HepG2 (cell line): ENCODE results near the gene NME2. TPM values are rescaled to one million over a fixed set of nuclear protein-coding genes. Genes with fewer than 3 reads are reported as not detected.
A peak's percentile ranks its signal among the peaks of the same experiment; 100 is the strongest.

Experiments
- ADNP ChIP-seq: sonication (generic); formaldehyde crosslinking; IDR thresholded peaks from 2 replicates; pipeline ENCODE4 v1.4.0; 2020; ENCODE audit warnings: missing genetic modification reagents
- BRF2 ChIP-seq: sonication (generic); formaldehyde crosslinking; IDR thresholded peaks from 2 replicates; pipeline ENCODE4 v1.8.1; 2022; ENCODE audit warnings: mild to moderate bottlenecking, missing genetic modification reagents
- CENPX ChIP-seq: sonication (generic); formaldehyde crosslinking; IDR thresholded peaks from 2 replicates; pipeline ENCODE4 v1.9.0; 2021; ENCODE audit warnings: mild to moderate bottlenecking, missing genetic modification reagents, moderate library complexity
- HDAC2 ChIP-seq: sonication (generic); formaldehyde crosslinking; IDR thresholded peaks from 2 replicates; pipeline ENCODE4 v1.4.0; 2020; ENCODE audit warnings: missing genetic modification reagents
- KDM2A ChIP-seq: sonication (generic); formaldehyde crosslinking; IDR thresholded peaks from 2 replicates; pipeline ENCODE4 v1.4.0; 2020; ENCODE audit warnings: low read depth, missing genetic modification reagents, borderline replicate concordance
- KDM5B ChIP-seq: sonication (generic); formaldehyde crosslinking; IDR thresholded peaks from 2 replicates; pipeline ENCODE4 v1.4.0; 2020; ENCODE audit warnings: missing genetic modification reagents, mild to moderate bottlenecking, borderline replicate concordance
- PHB2 ChIP-seq: fragments of 450-650 bp; IDR thresholded peaks from 2 replicates; pipeline ENCODE4 v1.6.1; 2018; ENCODE audit not compliant: partially characterized antibody
- PHF20 ChIP-seq: sonication (generic); formaldehyde crosslinking; IDR thresholded peaks from 2 replicates; pipeline ENCODE4 v1.5.0; 2020; ENCODE audit warnings: mild to moderate bottlenecking, missing genetic modification reagents
- POLR2G ChIP-seq: fragments of 200-400 bp; formaldehyde crosslinking; IDR thresholded peaks from 2 replicates; pipeline ENCODE4 v1.6.1; 2018; ENCODE audit warnings: mild to moderate bottlenecking, low read depth, low read length, moderate library complexity
- SALL1 ChIP-seq: sonication (generic); formaldehyde crosslinking; IDR thresholded peaks from 2 replicates; pipeline ENCODE4 v1.8.0; 2022; ENCODE audit warnings: mild to moderate bottlenecking, missing genetic modification reagents
- SALL2 ChIP-seq: sonication (generic); formaldehyde crosslinking; IDR thresholded peaks from 2 replicates; pipeline ENCODE4 v1.8.1; 2023; ENCODE audit warnings: mild to moderate bottlenecking, missing genetic modification reagents, inconsistent platforms
- SNAPC5 ChIP-seq: sonication (generic); formaldehyde crosslinking; IDR thresholded peaks from 2 replicates; pipeline ENCODE4 v1.8.1; 2023; ENCODE audit warnings: mild to moderate bottlenecking, missing genetic modification reagents, borderline replicate concordance
- ZFYVE20 ChIP-seq: sonication (generic); formaldehyde crosslinking; IDR thresholded peaks from 2 replicates; pipeline ENCODE4 v1.8.0; 2023; ENCODE audit warnings: low read depth, mild to moderate bottlenecking, moderate library complexity, missing genetic modification reagents, borderline replicate concordance
- ZNF138 ChIP-seq: sonication (generic); formaldehyde crosslinking; IDR thresholded peaks from 2 replicates; pipeline ENCODE4 v1.5.0; 2020; ENCODE audit warnings: mild to moderate bottlenecking, low read depth, missing genetic modification reagents
- ZNF296 ChIP-seq: sonication (generic); formaldehyde crosslinking; conservative IDR thresholded peaks from 2 replicates; pipeline ENCODE4 v1.5.0; 2020; ENCODE audit warnings: mild to moderate bottlenecking, missing genetic modification reagents
- ZNF546 ChIP-seq: sonication (generic); formaldehyde crosslinking; conservative IDR thresholded peaks from 2 replicates; pipeline ENCODE4 v1.8.1; 2023; ENCODE audit warnings: mild to moderate bottlenecking, missing genetic modification reagents
- ZNF547 ChIP-seq: sonication (generic); formaldehyde crosslinking; IDR thresholded peaks from 2 replicates; pipeline ENCODE4 v1.5.1; 2020; ENCODE audit warnings: mild to moderate bottlenecking, missing genetic modification reagents
- ZNF841 ChIP-seq: sonication (generic); formaldehyde crosslinking; IDR thresholded peaks from 2 replicates; pipeline ENCODE4 v1.8.1; 2023; ENCODE audit warnings: missing genetic modification reagents, borderline replicate concordance
- polyA plus RNA-seq, 8 experiments: library from polyadenylated mRNA; depleted of rRNA in 3 of 8; stranded (reverse) in 7 of 8; unstranded in 1 of 8; fragments of >200 nt; fragmentation: Illumina TruSeq in 4 of 8; extraction: Trizol in 4 of 8; gene quantifications; 2 replicates each; pipeline versions ENCODE4 v1.2.1 to v1.2.3, GENCODE V29; 2011 to 2016; ENCODE audit warnings: low read depth in 4 of 8, missing spikeins in 1 of 8, mixed read lengths in 1 of 8; ENCODE audit not compliant: insufficient read depth in 1 of 8
- total RNA-seq, 5 experiments: library from RNA; depleted of rRNA; stranded (reverse); fragments of >200 nt; fragmentation: Illumina TruSeq; extraction: Trizol; gene quantifications; 2 replicates each; pipeline ENCODE4 v1.2.3, GENCODE V29; 2016; ENCODE audit warnings: low read depth in 1 of 5
- TF ChIP-seq, protein P1 (sequence below): IDR thresholded peaks from 2 replicates; pipeline ENCODE4 v1.6.1; 2016; ENCODE audit warnings: low read depth, missing genetic modification reagents, missing compliant biosample characterization
- TF ChIP-seq, protein P2 (sequence below): sonication (generic); formaldehyde crosslinking; IDR thresholded peaks from 2 replicates; pipeline ENCODE4 v1.4.0; 2020; ENCODE audit warnings: missing genetic modification reagents

Gene NME2
- total and polyA plus RNA-seq, 2 of the 13 experiments (the other 11 are each of a cell fraction or from before 2014, with no cell fraction given) = 790 to 1,213 TPM

GRCh38 chr17:51166198-51166986 lies at the start of gene NME2 (continued):
- TF ChIP-seq KDM2A (CRISPR knock-in tag) (peak; percentile 78), ZNF841 (CRISPR knock-in tag) (peak; percentile 82; the same call in 1 of the 2 replicates), ZFYVE20 (CRISPR knock-in tag) (no peak), SNAPC5 (CRISPR knock-in tag) (no peak), POLR2G (peak; percentile 85), ADNP (CRISPR knock-in tag) (no peak), SALL1 (CRISPR knock-in tag) (peak; percentile 39; the same call in 1 of the 2 replicates), BRF2 (CRISPR knock-in tag) (peak; percentile 43; the same call in 1 of the 2 replicates), HDAC2 (CRISPR knock-in tag) (no peak; the same call in 1 of the 2 replicates), ZNF296 (CRISPR knock-in tag) (no peak), KDM5B (CRISPR knock-in tag) (no peak), ZNF546 (CRISPR knock-in tag) (peak; percentile 55; the same call in 1 of the 2 replicates), ZNF547 (CRISPR knock-in tag) (peak; percentile 78), SALL2 (CRISPR knock-in tag) (no peak; the same call in 1 of the 2 replicates), ZNF138 (peak; percentile 83; the same call in 1 of the 2 replicates), CENPX (CRISPR knock-in tag) (no peak; the same call in 1 of the 2 replicates), PHF20 (CRISPR knock-in tag) (peak; percentile 42), PHB2 (no peak)
- TF ChIP-seq, protein P1, sequence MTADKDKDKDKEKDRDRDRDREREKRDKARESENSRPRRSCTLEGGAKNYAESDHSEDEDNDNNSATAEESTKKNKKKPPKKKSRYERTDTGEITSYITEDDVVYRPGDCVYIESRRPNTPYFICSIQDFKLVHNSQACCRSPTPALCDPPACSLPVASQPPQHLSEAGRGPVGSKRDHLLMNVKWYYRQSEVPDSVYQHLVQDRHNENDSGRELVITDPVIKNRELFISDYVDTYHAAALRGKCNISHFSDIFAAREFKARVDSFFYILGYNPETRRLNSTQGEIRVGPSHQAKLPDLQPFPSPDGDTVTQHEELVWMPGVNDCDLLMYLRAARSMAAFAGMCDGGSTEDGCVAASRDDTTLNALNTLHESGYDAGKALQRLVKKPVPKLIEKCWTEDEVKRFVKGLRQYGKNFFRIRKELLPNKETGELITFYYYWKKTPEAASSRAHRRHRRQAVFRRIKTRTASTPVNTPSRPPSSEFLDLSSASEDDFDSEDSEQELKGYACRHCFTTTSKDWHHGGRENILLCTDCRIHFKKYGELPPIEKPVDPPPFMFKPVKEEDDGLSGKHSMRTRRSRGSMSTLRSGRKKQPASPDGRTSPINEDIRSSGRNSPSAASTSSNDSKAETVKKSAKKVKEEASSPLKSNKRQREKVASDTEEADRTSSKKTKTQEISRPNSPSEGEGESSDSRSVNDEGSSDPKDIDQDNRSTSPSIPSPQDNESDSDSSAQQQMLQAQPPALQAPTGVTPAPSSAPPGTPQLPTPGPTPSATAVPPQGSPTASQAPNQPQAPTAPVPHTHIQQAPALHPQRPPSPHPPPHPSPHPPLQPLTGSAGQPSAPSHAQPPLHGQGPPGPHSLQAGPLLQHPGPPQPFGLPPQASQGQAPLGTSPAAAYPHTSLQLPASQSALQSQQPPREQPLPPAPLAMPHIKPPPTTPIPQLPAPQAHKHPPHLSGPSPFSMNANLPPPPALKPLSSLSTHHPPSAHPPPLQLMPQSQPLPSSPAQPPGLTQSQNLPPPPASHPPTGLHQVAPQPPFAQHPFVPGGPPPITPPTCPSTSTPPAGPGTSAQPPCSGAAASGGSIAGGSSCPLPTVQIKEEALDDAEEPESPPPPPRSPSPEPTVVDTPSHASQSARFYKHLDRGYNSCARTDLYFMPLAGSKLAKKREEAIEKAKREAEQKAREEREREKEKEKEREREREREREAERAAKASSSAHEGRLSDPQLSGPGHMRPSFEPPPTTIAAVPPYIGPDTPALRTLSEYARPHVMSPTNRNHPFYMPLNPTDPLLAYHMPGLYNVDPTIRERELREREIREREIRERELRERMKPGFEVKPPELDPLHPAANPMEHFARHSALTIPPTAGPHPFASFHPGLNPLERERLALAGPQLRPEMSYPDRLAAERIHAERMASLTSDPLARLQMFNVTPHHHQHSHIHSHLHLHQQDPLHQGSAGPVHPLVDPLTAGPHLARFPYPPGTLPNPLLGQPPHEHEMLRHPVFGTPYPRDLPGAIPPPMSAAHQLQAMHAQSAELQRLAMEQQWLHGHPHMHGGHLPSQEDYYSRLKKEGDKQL (CRISPR knock-in tag) = peak; percentile 14; the same call in 1 of the 2 replicates
- TF ChIP-seq, protein P2, sequence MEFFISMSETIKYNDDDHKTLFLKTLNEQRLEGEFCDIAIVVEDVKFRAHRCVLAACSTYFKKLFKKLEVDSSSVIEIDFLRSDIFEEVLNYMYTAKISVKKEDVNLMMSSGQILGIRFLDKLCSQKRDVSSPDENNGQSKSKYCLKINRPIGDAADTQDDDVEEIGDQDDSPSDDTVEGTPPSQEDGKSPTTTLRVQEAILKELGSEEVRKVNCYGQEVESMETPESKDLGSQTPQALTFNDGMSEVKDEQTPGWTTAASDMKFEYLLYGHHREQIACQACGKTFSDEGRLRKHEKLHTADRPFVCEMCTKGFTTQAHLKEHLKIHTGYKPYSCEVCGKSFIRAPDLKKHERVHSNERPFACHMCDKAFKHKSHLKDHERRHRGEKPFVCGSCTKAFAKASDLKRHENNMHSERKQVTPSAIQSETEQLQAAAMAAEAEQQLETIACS (CRISPR knock-in tag) = no peak; the same call in none of the 2 replicates
